ENCODE measurements around the gene CACNB4. TPM values are rescaled to one million over a fixed set of nuclear protein-coding genes. Genes with fewer than 3 reads are reported as not detected.

Gene CACNB4
- polyA plus RNA-seq, 1 of the 3 experiments (the other 2 are of a cell fraction), result 0.18 TPM

GRCh38 chr2:152127628-152128027, 28.8 kb upstream of the CACNB4 start:
- no peaks in the 10 kb centered on the region for H3K9me3 ChIP-seq
- DNase-seq, result no peak
- H3K9ac ChIP-seq, result no peak overlapping the region
- ChIA-PET POLR2A (no interaction called here), CTCF (no interaction called here)
- no peak overlapping the region for H2AFZ ChIP-seq (ENCODE audit: low read depth)
- H3K9me2 ChIP-seq, result no peaks in the 10 kb centered on the region; the same call in 1 of the 2 replicates
- H3F3A ChIP-seq (replicated peaks; ENCODE audit: insufficient read depth), result no peaks in the 10 kb centered on the region
- H3K4me1 ChIP-seq (ENCODE audit: control insufficient read depth in 1 of 2, insufficient read depth in 2 of 2, low read depth in 1 of 2, low read length in 1 of 2), result peaks cover 0 to 3% of the 10 kb centered on the region in 2 experiments; a peak in 1 of 4 replicates
- H3K27ac ChIP-seq (ENCODE audit: low read depth in 2 of 2, low read length in 1 of 2), result no peak overlapping the region
- peaks cover 21 to 33% of the 10 kb centered on the region in 2 experiments for H3K36me3 ChIP-seq (replicated peaks in 1 of 2; ENCODE audit: control insufficient read depth in 1 of 2, insufficient read depth in 2 of 2, low read length in 1 of 2)
- no peak for TF ChIP-seq MAX (IDR thresholded peaks at IDR 0.05; ENCODE audit: low read depth)
- TF ChIP-seq GABPA (IDR thresholded peaks at IDR 0.05; ENCODE audit: low read depth), result no peak
- no peak for TF ChIP-seq USF1 (IDR thresholded peaks at IDR 0.05; ENCODE audit: borderline replicate concordance, low read depth)
- TF ChIP-seq USF2 (IDR thresholded peaks at IDR 0.05; ENCODE audit: borderline replicate concordance, low read depth, low read length), result no peak
- no peak for TF ChIP-seq RFX5 (IDR thresholded peaks at IDR 0.05; ENCODE audit: low read length)
- TF ChIP-seq MXI1 (IDR thresholded peaks at IDR 0.05; ENCODE audit: low read depth, low read length), result no peak
- no peak for TF ChIP-seq REST (IDR thresholded peaks at IDR 0.05; ENCODE audit: low read depth, low read length)
- TF ChIP-seq RAD21 (IDR thresholded peaks at IDR 0.05; ENCODE audit: low read length), result no peak
- no peak for TF ChIP-seq CTCF (IDR thresholded peaks at IDR 0.05)
- TF ChIP-seq GATA2 (CRISPR knock-in tag; IDR thresholded peaks at IDR 0.05), result no peak
- TF ChIP-seq POLR2AphosphoS5 (IDR thresholded peaks at IDR 0.05; ENCODE audit: low read depth, low read length), result no peak
- TF ChIP-seq FOSL2 (IDR thresholded peaks at IDR 0.05; ENCODE audit: borderline replicate concordance, low read depth), result no peak
- no peak for TF ChIP-seq YY1 (IDR thresholded peaks at IDR 0.05; ENCODE audit: low read depth)
- TF ChIP-seq PBX3 (IDR thresholded peaks at IDR 0.05), result no peak
- TF ChIP-seq TAF1 (IDR thresholded peaks at IDR 0.05; ENCODE audit: borderline replicate concordance, low read depth, low read length), result no peak
- TF ChIP-seq IRF3 (IDR thresholded peaks at IDR 0.05; ENCODE audit: low read depth, low read length), result no peak
- TF ChIP-seq RXRA (IDR thresholded peaks at IDR 0.05; ENCODE audit: borderline replicate concordance, low read depth), result no peak
- no peak for TF ChIP-seq TCF12 (IDR thresholded peaks at IDR 0.05)
- TF ChIP-seq FOXJ3 (CRISPR knock-in tag; IDR thresholded peaks at IDR 0.05), result no peak
- H3K4me2 ChIP-seq, result no peak overlapping the region
- H3K27me3 ChIP-seq (ENCODE audit: insufficient read depth), result no peaks in the 10 kb centered on the region
- no peaks in the 10 kb centered on the region for H3K79me2 ChIP-seq (ENCODE audit: insufficient read depth)
- no peaks in the 10 kb centered on the region for H4K20me1 ChIP-seq (ENCODE audit: insufficient read depth)
- H3K4me3 ChIP-seq (ENCODE audit: low read depth in 2 of 2, low read length in 1 of 2), result no peak overlapping the region

Measured in SK-N-SH (cell line).